ENCODE measurements around the gene LACTBL1.

The LACTBL1 gene

GRCh38 chr1:22913421-22914141 is 59.1 kb downstream of the LACTBL1 start:
- no peak for DNase-seq (ENCODE audit: low read depth)

- DNase-seq (ENCODE audit: low read depth) = no peak
Observed at GRCh38 chr1:22912311-22912710, 60.4 kb downstream of the LACTBL1 start.

GRCh38 chr1:22910986-22911651 is 61.5 kb downstream of the LACTBL1 start:
- DNase-seq (ENCODE audit: low read depth) = no peak

- DNase-seq (ENCODE audit: low read depth) = no peak
Observed at GRCh38 chr1:22910286-22910685, 62.4 kb downstream of the LACTBL1 start.

GRCh38 chr1:22908880-22909426 is 63.7 kb downstream of the LACTBL1 start:
- DNase-seq (ENCODE audit: low read depth) = no peak

GRCh38 chr1:22907528-22907927 is 65.1 kb downstream of the LACTBL1 start:
- no peak for DNase-seq (ENCODE audit: low read depth)

- DNase-seq (ENCODE audit: low read depth) = no peak
Observed at GRCh38 chr1:22906968-22907367, 65.7 kb downstream of the LACTBL1 start.

GRCh38 chr1:22903113-22903512 is 69.6 kb downstream of the LACTBL1 start:
- no peak for DNase-seq (ENCODE audit: low read depth)
